HEK293 (cell line): Measurements from ENCODE around the gene KCNIP4.

Source experiments
- CTCF ChIA-PET: fragments of 350-600 bp; formaldehyde crosslinking; extraction: SDS; loops from one replicate; lab custom pipeline; 2021; ENCODE audit warnings: antibody characterized with exemption; lab: Yijun Ruan, JAX
- POLR2A ChIA-PET: fragments of 300-600 bp; formaldehyde crosslinking; extraction: SDS; loops from one replicate; lab custom pipeline; 2020; ENCODE audit warnings: antibody characterized with exemption, inconsistent platforms; lab: Yijun Ruan, JAX
- H3K27ac ChIP-seq: fragments of 200-500 bp; sonication (Bioruptor generic); 2 replicates; pipeline ENCODE4 v1.5.1; 2014; ENCODE audit warnings: low read depth, low read length, control low read depth, inconsistent platforms; ENCODE audit errors: extremely low read depth
- H3K36me3 ChIP-seq, 2 experiments: fragments of 200-500 bp in 1 of 2; sonication (Bioruptor generic) in 1 of 2; 1 replicate in 1 of 2; 2 replicates in 1 of 2; pipeline ENCODE4 v1.5.1; 2014 to 2017; ENCODE audit warnings: inconsistent platforms in 2 of 2, low read length in 2 of 2; ENCODE audit not compliant: control insufficient read depth in 2 of 2, insufficient read depth in 1 of 2
- H3K4me1 ChIP-seq: fragments of 200-500 bp; sonication (Bioruptor generic); 2 replicates; pipeline ENCODE4 v1.5.1; 2014; ENCODE audit warnings: mild to moderate bottlenecking, low read length, inconsistent platforms; ENCODE audit not compliant: control insufficient read depth, insufficient read depth
- H3K4me3 ChIP-seq: 2 replicates; pipeline ENCODE4 v1.5.1; 2011; ENCODE audit warnings: low read depth, mild to moderate bottlenecking, control low read depth, low read length, moderate library complexity
- H3K9me3 ChIP-seq: fragments of 200-500 bp; sonication (Bioruptor generic); 2 replicates; pipeline ENCODE4 v1.5.1; 2014; ENCODE audit warnings: low read depth, low read length, inconsistent platforms; ENCODE audit not compliant: control insufficient read depth, insufficient read depth
- GLIS1 ChIP-seq: fragments of 450-650 bp; formaldehyde crosslinking; IDR thresholded peaks from 2 replicates; pipeline ENCODE4 v1.5.1; 2016; ENCODE audit warnings: missing biosample characterization, missing genetic modification characterization
- PATZ1 ChIP-seq: fragments of 450-650 bp; formaldehyde crosslinking; IDR thresholded peaks from 2 replicates; pipeline ENCODE4 v1.5.1; 2016; ENCODE audit warnings: missing biosample characterization, missing genetic modification characterization
- PRDM1 ChIP-seq: fragments of 450-650 bp; formaldehyde crosslinking; IDR thresholded peaks from 2 replicates; pipeline ENCODE4; 2016; ENCODE audit warnings: missing biosample characterization, missing genetic modification characterization
- PRDM10 ChIP-seq: fragments of 450-650 bp; formaldehyde crosslinking; IDR thresholded peaks from 2 replicates; pipeline ENCODE4 v1.5.1; 2016; ENCODE audit warnings: missing biosample characterization, missing genetic modification characterization
- PRDM4 ChIP-seq: fragments of 450-650 bp; formaldehyde crosslinking; IDR thresholded peaks from 2 replicates; pipeline ENCODE4 v1.5.1; 2017; ENCODE audit warnings: missing biosample characterization, missing genetic modification characterization
- YY2 ChIP-seq: fragments of 450-650 bp; formaldehyde crosslinking; IDR thresholded peaks from 2 replicates; pipeline ENCODE4 v1.5.1; 2016; ENCODE audit warnings: missing biosample characterization, missing genetic modification characterization
- ZBTB1 ChIP-seq: fragments of 450-650 bp; formaldehyde crosslinking; IDR thresholded peaks from 2 replicates; pipeline ENCODE4 v1.5.1; 2016; ENCODE audit warnings: missing biosample characterization, missing genetic modification characterization
- ZNF132 ChIP-seq: fragments of 450-650 bp; formaldehyde crosslinking; IDR thresholded peaks from 2 replicates; pipeline ENCODE4 v1.5.1; 2017; ENCODE audit warnings: missing biosample characterization, missing genetic modification characterization, borderline replicate concordance
- ZNF148 ChIP-seq: fragments of 450-650 bp; formaldehyde crosslinking; IDR thresholded peaks from 2 replicates; pipeline ENCODE4 v1.5.0; 2017; ENCODE audit warnings: missing biosample characterization, missing genetic modification characterization, borderline replicate concordance
- ZNF174 ChIP-seq: fragments of 450-650 bp; formaldehyde crosslinking; IDR thresholded peaks from 2 replicates; pipeline ENCODE4 v1.5.0; 2017; ENCODE audit warnings: missing biosample characterization, mild to moderate bottlenecking, missing genetic modification characterization
- ZNF214 ChIP-seq: fragments of 450-650 bp; formaldehyde crosslinking; IDR thresholded peaks from 2 replicates; pipeline ENCODE4 v1.5.1; 2017; ENCODE audit warnings: missing biosample characterization, mild to moderate bottlenecking, missing genetic modification characterization, borderline replicate concordance
- ZNF311 ChIP-seq: fragments of 450-650 bp; formaldehyde crosslinking; IDR thresholded peaks from 2 replicates; pipeline ENCODE4 v1.5.1; 2017; ENCODE audit warnings: missing biosample characterization, missing genetic modification characterization, borderline replicate concordance
- ZNF501 ChIP-seq: fragments of 450-650 bp; formaldehyde crosslinking; IDR thresholded peaks from 2 replicates; pipeline ENCODE4 v1.5.1; 2016; ENCODE audit warnings: missing biosample characterization, missing genetic modification characterization
- ZNF513 ChIP-seq: fragments of 450-650 bp; IDR thresholded peaks from 2 replicates; pipeline ENCODE4 v1.5.1; 2018; ENCODE audit warnings: missing biosample characterization, missing genetic modification characterization
- ZNF518A ChIP-seq: fragments of 450-650 bp; formaldehyde crosslinking; conservative IDR thresholded peaks from 2 replicates; pipeline ENCODE4 v1.5.1; 2016; ENCODE audit warnings: low read depth, missing biosample characterization, missing genetic modification characterization
- ZNF549 ChIP-seq: fragments of 450-650 bp; IDR thresholded peaks from 2 replicates; pipeline ENCODE4 v1.5.1; 2018; ENCODE audit warnings: missing biosample characterization, missing genetic modification characterization, mild to moderate bottlenecking, inconsistent platforms, moderate library complexity
- ZNF624 ChIP-seq: fragments of 450-650 bp; formaldehyde crosslinking; IDR thresholded peaks from 2 replicates; pipeline ENCODE4 v1.5.1; 2017; ENCODE audit warnings: missing biosample characterization, missing genetic modification characterization
- ZNF664 ChIP-seq: fragments of 450-650 bp; formaldehyde crosslinking; IDR thresholded peaks from 2 replicates; pipeline ENCODE4 v1.5.1; 2016; ENCODE audit warnings: missing biosample characterization, missing genetic modification characterization
- ZNF670 ChIP-seq: fragments of 450-650 bp; formaldehyde crosslinking; IDR thresholded peaks from 2 replicates; pipeline ENCODE4 v1.5.1; 2016; ENCODE audit warnings: missing biosample characterization, missing genetic modification characterization, low read depth
- ZSCAN30 ChIP-seq: fragments of 450-650 bp; IDR thresholded peaks from 2 replicates; pipeline ENCODE4 v1.5.1; 2018; ENCODE audit warnings: missing biosample characterization, mild to moderate bottlenecking, missing genetic modification characterization, moderate library complexity

Gene KCNIP4

GRCh38 chr4:21571100-21571499, 377.5 kb downstream of the KCNIP4 start (continued):
- TF ChIP-seq ZSCAN30 (tag by site-specific recombination) (no peak), ZNF311 (no peak), PATZ1 (tag by site-specific recombination) (no peak), ZNF549 (tag by site-specific recombination) (no peak), ZBTB1 (tag by site-specific recombination) (no peak), PRDM4 (tag by site-specific recombination) (no peak), ZNF501 (tag by site-specific recombination) (no peak), ZNF148 (tag by site-specific recombination) (no peak)

GRCh38 chr4:21569638-21570037, 378.9 kb downstream of the KCNIP4 start:
- POLR2A ChIA-PET = no interaction called here
- no peaks in the 10 kb centered on the region for H3K4me1 ChIP-seq
- no peak overlapping the region for H3K27ac ChIP-seq
- H3K9me3 ChIP-seq = no peaks in the 10 kb centered on the region
- no peaks in the 10 kb centered on the region for H3K36me3 ChIP-seq
- CTCF ChIA-PET = no interaction called here
- H3K4me3 ChIP-seq = no peak overlapping the region
- no peak for TF ChIP-seq PRDM1 (tag by site-specific recombination)
- TF ChIP-seq ZNF132 (tag by site-specific recombination) = no peak
- TF ChIP-seq ZNF518A (tag by site-specific recombination) = no peak
- no peak for TF ChIP-seq ZNF174 (tag by site-specific recombination)
- TF ChIP-seq GLIS1 = no peak
- no peak for TF ChIP-seq ZNF664 (tag by site-specific recombination)
- no peak for TF ChIP-seq ZNF513 (tag by site-specific recombination)
- TF ChIP-seq ZNF624 (tag by site-specific recombination) = no peak
- TF ChIP-seq ZNF214 (tag by site-specific recombination) = no peak
- TF ChIP-seq ZNF670 (tag by site-specific recombination) = no peak
- no peak for TF ChIP-seq PRDM10 (tag by site-specific recombination)
- TF ChIP-seq YY2 = no peak
